Subcutaneous adipose tissue (tissue), 4 donors: ENCODE measurements around the gene NUDT19. TPM values are rescaled to one million over a fixed set of nuclear protein-coding genes. Genes with fewer than 3 reads are reported as not detected.

Experiments
- CTCF ChIP-seq: fragments of 450-650 bp; IDR thresholded peaks from one replicate; pipeline ENCODE4 v1.5.1; 2016; ENCODE audit warnings: low read depth, mild to moderate bottlenecking, control low read depth, antibody characterized with exemption, moderate library complexity
- total RNA-seq, 4 donors: library from RNA; depleted of rRNA; stranded (reverse); fragments of >200 nt; gene quantifications; one replicate each; pipeline ENCODE4 v1.1.0, GENCODE V29; 2016

Gene NUDT19
- total RNA-seq, 4 donors from 2014 or later, result 4.4 to 10.4 (median 9.4) TPM

- no peak for TF ChIP-seq CTCF
Observed at GRCh38 chr19:32675720-32676185, 15.9 kb upstream of the NUDT19 start, which contains the start of gene RGS9BP. RGS9BP (plus strand) TSS chr19:32675848; CDS start chr19:32676264, 416 bp downstream.

GRCh38 chr19:32676186-32676894, 15.3 kb upstream of the NUDT19 start:
- no peak for TF ChIP-seq CTCF

- TF ChIP-seq CTCF, result no peak
Observed at GRCh38 chr19:32676895-32677359, 14.7 kb upstream of the NUDT19 start.

- no peak for TF ChIP-seq CTCF
Observed at GRCh38 chr19:32677657-32678056, 14.0 kb upstream of the NUDT19 start.

GRCh38 chr19:32680986-32681385, 10.6 kb upstream of the NUDT19 start:
- no peak for TF ChIP-seq CTCF

GRCh38 chr19:32682317-32682716, 9.3 kb upstream of the NUDT19 start:
- TF ChIP-seq CTCF, result no peak

GRCh38 chr19:32686847-32687475, 4.7 kb upstream of the NUDT19 start:
- TF ChIP-seq CTCF, result no peak
